IPS-18c (cell line): Measurements from ENCODE around the gene FUT1.

Experiments used
- H3K4me3 ChIP-seq: 2 replicates; pipeline ENCODE4 v1.7.0; 2013; ENCODE audit warnings: low read depth, mild to moderate bottlenecking, low read length, moderate library complexity; ENCODE audit not compliant: insufficient read depth
- H3K9me3 ChIP-seq: one replicate; pipeline ENCODE4 v1.6.1; 2013; ENCODE audit warnings: mild to moderate bottlenecking, low read length, moderate library complexity; ENCODE audit not compliant: control insufficient read depth, insufficient read depth

The FUT1 gene

DNA sequence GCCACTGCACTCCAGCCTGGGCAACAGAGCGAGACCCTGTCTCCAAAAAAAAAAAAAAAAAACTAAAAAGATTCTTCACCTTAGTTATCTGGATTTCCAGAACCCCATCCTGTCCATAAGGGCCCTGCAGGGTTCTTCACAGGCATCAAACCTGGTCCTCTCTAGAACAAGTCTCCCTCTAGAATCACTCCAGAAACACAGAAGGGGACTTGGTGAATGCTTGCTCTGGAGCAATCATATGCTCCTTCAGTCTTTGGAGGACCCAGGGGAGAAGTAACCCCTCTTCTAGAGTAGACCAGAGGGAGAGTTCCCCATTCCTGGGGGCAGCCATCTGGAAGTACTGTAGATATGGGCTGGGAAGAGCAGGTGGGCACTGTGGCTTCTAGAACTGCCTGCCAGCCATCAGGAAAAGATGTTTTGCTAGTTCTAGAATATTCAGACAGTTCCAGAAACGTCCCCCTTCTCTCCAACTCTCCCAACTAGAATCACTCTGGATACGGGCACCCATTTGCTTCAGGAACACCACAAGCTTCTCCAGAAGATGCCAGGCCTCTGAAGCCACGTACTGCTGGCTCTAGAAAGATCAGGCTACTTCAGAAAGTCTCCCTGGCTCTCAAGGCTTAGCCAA, 2.8 kb downstream of the FUT1 start:
- H3K9me3 ChIP-seq: no peaks in the 10 kb centered on the region
- H3K4me3 ChIP-seq: no peak overlapping the region

DNA sequence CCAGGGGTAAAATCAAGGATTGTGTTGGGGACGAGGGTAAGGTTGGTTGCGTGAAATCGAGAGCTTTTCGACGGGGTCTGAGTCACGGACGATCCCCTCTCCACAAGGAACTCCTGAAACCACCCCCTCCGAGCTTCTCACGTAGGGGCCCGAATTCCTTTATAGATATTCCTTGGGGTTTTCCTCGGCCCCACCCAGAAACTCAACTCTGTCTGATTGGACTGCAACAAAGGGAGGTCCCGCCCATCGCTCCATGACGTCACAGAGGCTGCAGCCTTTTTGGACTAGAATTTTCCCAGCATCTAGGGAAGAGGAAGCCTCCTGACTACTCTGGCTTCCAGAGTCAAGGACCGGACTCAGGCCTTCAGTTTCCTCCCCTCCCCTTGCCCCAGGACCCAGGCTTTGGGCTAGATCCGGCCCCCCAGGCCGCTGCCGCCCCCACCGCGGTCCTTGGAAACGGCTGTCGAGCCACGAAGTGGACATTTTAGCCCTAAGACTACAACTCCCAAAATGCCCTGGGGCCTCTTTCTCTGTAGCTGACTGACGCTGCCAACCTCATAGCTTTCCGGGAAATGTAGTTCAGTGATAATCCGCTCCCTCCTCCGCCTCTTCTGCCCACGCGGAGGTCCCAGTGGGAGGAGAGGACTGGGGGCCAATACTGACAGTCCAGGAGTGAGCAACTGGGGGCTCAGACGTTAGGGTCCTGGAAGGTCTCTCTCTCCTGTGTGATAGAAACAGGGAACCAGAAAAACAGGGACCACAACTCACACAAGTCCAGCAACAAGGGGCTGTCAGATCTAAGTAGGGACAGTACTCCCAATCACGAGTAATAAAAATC, 5.5 kb downstream of the FUT1 start, which contains the start of gene IZUMO1:
IZUMO1 (minus strand) TSS at position 172 of the 838 bp plus-strand sequence. CDS start 1,050 bp downstream, outside the sequence.
- H3K4me3 ChIP-seq: peak within 1 kb of the TSS; percentile 73

DNA sequence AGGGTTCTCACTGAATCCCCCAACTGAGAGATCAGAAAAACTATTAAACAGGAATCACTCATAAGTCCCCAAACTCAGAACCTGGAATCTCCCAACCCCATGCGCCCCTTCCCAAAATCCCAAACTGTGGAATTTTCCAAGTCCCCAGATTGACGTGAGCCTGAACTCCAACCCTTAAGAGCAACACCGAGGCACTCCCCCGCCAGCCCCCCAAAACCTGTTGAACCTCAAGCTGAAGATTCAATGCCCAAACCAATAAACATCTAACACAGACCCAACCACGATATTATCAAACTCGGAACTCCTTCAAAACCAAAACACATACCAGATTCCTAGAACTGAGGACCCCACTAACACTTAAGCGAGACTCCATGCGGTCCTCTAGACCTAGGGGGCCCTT, 6.3 kb downstream of the FUT1 start:
- no peaks in the 10 kb centered on the region for H3K9me3 ChIP-seq
- H3K4me3 ChIP-seq: peak overlapping the region; percentile 73; the same call in 1 of the 2 replicates

More for the DNA sequence above, 5.5 kb downstream of the FUT1 start, which contains the start of gene IZUMO1:
- no peaks in the 10 kb centered on the region for H3K9me3 ChIP-seq

DNA sequence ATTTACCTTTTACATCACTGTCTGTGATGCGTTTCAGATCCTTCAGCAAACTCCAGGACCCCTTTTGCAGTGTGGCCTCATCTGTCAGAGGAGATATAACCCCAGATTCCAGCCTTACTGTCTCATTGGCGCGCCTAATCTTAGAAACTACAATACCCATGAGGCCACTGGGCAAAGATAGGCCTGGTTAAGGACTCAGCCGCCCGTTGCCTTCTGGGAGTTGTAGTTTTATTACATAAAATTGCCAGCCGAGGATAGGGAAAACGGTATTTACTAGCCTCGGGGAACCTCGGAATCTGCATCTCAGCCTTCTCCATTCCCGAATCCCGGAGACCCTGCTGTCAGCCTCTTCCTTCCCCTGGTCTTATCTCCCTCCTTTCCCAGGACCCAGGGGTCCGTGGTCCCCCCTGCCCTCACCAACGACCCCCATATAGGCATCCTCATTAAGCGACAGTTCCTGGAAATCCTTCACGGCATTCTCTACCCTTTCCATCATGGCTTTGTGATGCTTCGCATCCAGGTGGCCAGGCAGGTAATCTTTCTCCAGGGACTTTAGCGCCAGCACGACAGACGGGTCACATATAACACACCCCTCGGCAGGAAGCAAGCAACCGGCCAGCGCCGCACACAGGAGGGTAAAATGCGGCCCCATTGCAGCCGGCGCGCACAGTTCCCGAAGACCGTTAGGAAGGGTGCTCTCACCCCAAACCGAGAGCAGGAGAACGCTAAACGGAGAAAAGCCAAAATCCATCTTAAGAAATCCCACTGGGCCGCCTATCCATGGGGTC, 7.0 kb downstream of the FUT1 start:
- Histone ChIP-seq H3K9me3 (no peaks in the 10 kb centered on the region), H3K4me3 (no peak overlapping the region; the same call in 1 of the 2 replicates)

DNA sequence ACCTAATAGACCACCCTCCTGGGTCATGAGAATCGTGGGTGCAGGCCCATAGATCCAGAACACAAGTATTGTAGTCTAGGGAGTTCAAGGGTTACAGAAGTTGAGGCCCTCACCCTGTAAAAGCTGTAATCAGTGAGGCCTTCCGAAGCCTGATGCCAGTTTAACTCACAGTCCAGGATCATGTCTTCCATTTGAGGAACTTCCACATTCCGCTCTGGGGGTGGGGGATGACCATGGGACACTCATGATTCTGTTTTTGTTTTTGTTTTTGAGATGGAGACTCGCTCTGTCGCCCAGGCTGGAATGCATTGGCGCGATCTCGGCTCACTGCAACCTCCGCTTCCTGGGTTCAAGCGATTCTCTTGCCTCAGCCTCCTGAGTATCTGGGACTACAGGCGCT, 10.3 kb downstream of the FUT1 start:
- H3K9me3 ChIP-seq: peaks cover 2% of the 10 kb centered on the region
- H3K4me3 ChIP-seq: peak overlapping the region; percentile 25; the same call in 1 of the 2 replicates

DNA sequence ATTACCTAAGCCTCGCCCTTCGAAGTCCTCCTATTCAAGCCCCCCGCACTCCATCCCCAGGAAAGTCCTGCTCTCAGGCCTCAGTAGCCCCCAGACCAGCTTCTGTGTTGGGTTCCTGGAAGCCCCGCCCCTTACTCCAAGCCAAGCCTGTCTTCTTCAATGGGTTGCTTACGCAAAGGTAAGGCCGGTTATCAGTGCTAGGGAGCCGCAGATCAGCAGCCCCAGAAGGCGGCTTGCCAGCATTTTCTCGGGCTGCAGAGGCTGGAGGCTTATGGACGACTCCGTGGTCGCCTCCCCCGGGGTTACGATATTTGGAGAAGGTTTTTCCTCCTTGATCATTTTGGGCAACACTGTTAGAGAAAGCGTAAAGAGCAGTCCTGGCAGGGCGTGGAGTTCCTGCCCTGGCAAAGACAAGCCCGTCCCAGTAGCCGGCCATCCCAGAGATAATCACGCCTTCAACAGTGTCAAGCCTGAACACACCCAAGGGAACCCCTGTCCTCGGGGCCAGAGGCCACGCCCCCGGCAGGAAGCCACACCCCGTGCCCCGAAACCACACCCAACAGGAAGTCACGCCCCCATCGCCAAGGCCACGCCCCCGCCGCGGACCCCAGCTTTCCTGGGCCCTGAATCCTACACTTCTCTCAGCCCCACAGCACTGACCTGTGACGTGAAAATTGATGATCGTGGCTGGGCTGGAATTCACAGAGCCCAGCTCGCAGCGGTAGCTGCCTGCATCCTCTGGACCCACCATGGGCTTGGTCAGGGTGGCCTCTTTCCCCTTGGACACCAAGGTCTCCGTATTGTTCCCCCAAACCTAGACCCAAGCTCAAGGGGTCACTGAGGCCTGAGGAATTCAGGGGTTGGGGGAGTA, 11.1 kb downstream of the FUT1 start:
- Histone ChIP-seq H3K4me3 (peak overlapping the region; percentile 25; the same call in 1 of the 2 replicates), H3K9me3 (peaks cover 2% of the 10 kb centered on the region)

DNA sequence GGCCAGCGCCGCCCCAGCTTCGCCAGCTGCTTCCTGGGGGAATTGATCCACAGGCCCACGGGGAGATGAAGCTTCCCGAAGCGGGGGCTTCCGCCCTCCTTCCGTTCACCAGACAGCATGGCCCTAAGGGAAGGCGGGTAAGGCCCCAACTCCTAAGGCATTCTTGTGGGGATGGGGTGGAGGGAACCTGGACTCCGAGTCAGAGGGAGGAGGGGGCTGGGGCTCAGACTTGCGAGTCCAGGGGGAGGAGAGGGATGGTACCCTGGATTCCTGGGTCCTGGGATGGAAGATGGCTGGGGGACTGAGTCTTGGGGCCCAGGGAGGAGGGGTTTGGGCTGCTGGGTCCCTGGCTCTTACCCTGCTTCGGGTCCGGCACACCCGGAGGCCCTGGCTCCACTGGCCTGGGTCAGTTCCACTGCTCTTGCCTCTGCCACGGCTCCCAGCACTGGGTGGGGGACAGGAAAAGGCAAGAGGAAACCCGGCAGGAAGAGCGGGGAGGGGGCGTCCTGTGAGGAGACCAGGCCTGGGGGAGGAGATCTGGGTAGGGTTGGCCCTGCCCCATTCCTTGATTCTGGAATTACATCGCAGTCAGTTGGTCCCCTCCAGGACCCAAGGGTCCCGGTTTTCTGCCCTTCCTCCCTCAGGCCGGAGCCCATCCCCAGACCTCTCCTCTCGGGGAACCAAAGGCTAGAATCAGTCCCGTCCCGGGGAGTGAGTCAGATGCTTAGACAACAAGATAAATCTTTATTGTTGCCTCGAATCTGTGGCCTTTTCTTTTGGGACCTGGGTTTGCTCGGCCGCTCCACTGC, 12.1 kb downstream of the FUT1 start, which contains the start of gene RASIP1:
RASIP1 (minus strand) TSS at position 447 of the 809 bp plus-strand sequence; CDS start at position 119, 328 bp downstream.
- peak within 1 kb of the TSS; percentile 75 for H3K4me3 ChIP-seq
- peaks cover 2% of the 10 kb centered on the region for H3K9me3 ChIP-seq

DNA sequence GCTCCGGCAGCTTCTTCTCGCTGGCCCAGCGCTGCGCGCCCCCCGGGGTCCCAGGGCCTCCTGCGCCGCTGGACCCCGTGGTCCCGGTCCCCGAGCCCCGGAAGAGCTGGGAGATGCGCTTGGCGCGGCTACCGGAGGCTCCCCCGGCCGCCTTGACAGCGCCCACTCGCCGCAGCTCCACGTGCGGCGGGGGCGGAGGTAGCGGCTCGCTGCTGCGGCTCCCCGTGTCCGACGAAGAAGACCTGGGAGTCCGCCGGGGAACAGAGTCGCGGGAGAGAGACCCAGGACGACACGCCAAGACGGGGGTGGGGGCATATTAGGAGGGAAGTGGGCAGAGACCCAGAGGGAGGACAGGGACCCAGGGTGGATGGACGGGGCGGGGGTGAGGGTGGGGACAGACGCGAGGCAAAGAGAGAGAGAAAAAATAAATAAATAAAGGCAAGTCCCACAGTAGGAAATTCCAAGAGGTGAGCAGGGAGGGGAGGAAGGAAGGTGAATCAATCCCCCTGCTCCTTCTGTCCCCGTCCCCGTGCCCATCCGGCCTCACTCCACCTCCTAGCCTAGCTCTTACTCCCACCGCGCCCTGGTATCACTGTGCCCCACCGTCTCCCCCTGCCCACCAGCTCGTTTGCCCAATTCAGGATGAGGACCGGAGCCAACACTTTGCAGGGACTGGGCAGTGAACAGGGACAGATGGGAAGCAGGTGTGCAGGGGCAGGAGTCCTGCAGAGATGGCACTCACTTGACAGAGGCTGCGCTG, 12.9 kb downstream of the FUT1 start:
- peaks cover 2% of the 10 kb centered on the region for H3K9me3 ChIP-seq
- H3K4me3 ChIP-seq: peak overlapping the region; percentile 75

DNA sequence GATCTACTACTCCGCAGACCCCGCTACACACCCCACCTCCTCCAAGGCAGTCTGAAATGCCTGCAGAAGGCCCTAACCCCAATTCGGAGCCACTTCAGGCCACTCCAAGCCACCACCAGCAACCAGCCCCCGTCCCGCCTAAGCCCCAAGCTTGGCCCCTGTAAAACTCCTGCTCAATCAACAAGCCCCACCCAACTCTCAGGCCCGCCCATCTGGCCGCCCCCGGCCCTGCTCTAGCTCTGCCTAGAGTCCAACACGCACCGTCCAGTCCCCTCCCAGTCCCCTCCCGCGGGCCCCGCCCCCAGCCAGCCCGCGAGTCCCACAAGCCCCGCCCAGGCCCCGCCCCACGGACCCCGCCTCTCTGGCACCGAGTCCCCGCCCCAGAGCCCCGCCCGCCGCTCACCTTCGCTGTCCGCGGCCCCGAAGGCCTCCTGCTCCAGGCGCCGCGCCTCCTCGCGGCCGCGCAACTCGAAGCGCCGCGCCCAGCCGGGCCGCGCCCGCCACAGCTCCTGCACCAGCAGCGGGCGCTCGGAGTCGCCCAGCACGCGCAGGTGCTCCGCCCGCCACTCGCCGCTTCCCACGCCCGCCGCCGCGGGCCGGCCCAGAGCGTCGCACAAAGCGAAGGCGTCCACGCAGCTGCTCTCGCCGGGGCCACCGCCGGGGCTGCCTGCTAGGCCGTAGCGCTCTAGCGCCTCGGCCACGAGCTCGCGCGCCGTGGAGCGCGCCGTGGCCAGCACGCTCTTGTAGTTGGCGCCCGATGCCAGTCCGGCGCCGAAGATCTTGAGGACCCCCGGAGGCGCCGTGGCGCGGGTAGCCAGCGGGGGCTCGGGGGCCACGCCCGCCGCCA, 13.7 kb downstream of the FUT1 start:
- peak overlapping the region; percentile 75 for H3K4me3 ChIP-seq
- peaks cover 2% of the 10 kb centered on the region for H3K9me3 ChIP-seq

DNA sequence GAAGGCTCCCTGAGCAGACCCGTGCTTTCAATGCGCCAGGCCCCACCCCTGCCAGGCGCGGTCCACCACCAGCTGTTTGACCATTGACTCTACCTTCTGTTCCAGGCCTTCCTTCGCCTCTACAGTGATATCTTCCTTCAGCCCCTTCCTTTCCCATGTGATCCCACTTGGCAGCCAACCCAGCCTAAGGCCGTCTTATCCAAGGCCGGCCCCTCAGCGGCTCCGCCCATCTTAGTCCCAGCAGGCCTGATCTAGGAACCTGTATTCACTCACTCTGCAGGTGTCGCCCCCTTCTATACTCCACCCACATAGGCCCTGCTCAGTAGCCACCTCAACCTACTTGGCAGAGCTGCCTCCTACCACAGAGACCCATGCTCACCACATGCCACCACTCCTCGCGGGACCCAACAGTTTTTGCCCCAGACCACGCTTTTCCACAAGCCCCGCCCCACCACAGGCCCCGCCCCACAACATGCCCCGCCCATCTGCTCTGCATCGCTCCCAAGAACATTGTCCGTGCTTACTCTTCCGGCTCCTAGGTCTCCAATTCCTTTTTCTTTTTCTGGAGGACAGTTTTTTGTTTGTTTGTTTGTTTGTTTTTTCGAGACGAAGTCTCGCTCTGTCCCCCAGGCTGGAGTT, 15.0 kb downstream of the FUT1 start:
- Histone ChIP-seq H3K9me3 (peaks cover 2% of the 10 kb centered on the region), H3K4me3 (no peak overlapping the region)

DNA sequence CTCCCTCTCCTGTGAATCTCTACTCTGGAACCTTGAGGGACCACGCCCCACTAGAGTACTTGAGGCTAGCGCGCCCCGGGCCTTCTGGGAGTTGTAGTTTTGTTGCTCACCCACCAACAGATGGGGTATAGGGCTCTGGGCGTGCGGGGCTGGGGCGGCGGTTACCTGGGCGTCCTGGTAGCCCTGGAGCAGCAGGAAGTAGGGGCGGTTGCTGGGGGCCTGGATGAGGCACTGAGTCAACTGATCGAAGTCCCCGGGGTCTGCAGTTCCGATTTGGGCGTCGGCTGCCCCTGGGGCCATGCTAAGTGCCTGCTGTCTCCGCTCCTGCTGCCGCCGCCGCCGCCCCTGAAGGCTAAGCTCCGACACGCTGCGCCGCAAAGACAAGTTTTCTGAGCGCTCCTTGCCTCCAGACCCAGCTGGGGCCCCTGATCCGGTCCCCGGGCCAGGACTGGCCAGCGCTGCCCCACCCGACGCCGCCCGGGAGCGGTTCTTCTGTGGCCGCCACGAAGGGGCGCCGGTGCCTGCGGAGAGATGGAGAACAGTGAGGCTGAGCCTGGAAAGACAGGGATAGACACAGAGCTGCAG, 17.3 kb downstream of the FUT1 start:
- Histone ChIP-seq H3K4me3 (peak overlapping the region; percentile 68), H3K9me3 (peaks cover 2% of the 10 kb centered on the region)

DNA sequence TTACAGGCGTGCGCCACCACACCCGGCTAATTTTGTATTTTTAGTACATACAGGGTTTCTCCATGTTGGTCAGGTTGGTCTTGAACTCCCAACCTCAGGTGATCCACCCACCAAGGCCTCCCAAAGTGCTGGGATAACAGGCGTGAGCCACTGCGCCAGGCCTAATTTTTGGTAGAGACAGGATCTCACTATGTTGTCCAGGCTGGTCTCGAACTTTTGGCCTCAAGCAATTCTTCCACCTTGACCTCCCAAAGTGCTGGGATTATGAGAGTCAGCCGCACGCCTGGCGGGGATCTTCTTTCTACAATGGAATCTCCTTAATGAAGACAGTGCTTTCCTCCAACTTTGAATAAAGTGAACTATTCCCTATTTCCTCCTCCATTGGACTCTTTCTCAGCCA, 17.8 kb downstream of the FUT1 start:
- H3K4me3 ChIP-seq: no peak overlapping the region
- H3K9me3 ChIP-seq: peaks cover 2% of the 10 kb centered on the region

DNA sequence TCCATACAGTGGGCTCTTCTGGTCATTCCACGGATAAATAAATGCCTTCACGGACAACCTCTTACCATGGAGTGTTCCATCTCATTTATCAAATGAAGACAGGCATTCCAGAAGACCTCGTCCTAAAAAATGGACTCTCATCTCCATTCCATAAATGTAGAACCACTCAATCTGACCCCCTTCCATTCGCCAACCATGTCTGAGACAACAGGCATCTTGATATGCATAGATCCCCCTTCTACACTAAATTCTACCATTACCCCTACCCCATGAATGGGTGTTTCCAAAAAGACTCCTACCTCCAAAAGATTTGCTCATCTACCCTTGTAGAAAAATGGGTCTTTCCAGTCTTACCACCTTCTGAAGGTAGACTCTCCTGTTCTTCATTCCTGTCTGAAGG, 21.0 kb downstream of the FUT1 start:
- Histone ChIP-seq H3K4me3 (no peak overlapping the region), H3K9me3 (no peaks in the 10 kb centered on the region)
